HUES6 (cell line): ENCODE results near the gene TMEM270.

Experiments
- H3K27ac ChIP-seq: 2 replicates; pipeline ENCODE4 v1.7.0; 2013; ENCODE audit warnings: low read depth, mild to moderate bottlenecking, low read length, inconsistent platforms
- H3K27me3 ChIP-seq: 2 replicates; pipeline ENCODE4 v1.6.1; 2013; ENCODE audit warnings: low read length; ENCODE audit not compliant: control insufficient read depth, insufficient read depth
- H3K36me3 ChIP-seq: 2 replicates; pipeline ENCODE4 v1.6.1; 2013; ENCODE audit warnings: low read length; ENCODE audit not compliant: control insufficient read depth, insufficient read depth
- H3K4me1 ChIP-seq: 2 replicates; pipeline ENCODE4 v1.6.1; 2013; ENCODE audit warnings: low read length; ENCODE audit not compliant: control insufficient read depth, insufficient read depth
- H3K4me3 ChIP-seq: 2 replicates; pipeline ENCODE4 v1.5.1; 2013; ENCODE audit warnings: low read depth, low read length
- H3K9ac ChIP-seq: one replicate; pipeline ENCODE4 v1.6.1; 2013; ENCODE audit warnings: mild to moderate bottlenecking, low read length
- H3K9me3 ChIP-seq: 2 replicates; pipeline ENCODE4 v1.6.1; 2013; ENCODE audit warnings: low read depth, low read length; ENCODE audit not compliant: control insufficient read depth, insufficient read depth

Gene TMEM270

DNA sequence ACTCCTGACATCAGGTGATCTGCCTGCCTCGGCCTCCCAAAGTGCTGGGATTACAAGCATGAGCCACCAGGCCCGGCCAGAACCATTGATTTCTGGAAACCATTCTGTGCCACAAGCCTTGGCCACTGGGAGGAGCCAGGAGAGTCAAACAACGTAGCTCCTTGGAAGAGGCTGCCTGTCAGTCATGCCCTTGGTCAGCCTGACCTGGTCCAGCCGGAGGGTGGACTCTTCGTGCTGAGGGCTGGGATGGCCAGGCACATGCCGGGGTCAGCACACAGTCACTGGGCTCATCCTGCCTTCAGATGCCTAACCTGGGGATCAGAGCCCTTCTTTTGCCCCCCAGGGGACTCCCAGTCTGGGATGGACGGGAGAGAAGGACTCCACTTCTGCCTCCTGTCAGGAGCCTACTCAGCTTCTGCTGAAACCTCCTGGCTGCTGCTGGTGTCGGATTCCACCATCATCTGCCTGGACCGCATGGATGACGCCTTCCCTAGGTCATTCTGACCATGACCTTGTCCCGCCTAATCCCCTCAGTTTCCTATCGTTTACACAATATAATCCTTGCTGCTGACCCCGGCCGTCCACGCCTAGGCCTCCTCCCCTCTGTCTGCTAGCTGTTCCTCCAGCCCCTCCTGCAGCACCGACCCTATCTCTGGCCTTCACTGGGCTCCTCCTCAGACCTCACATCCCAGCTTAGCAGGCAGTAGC, 30.4 kb downstream of the TMEM270 start:
- Histone ChIP-seq H3K9ac (no peak overlapping the region), H3K27ac (no peak overlapping the region)

DNA sequence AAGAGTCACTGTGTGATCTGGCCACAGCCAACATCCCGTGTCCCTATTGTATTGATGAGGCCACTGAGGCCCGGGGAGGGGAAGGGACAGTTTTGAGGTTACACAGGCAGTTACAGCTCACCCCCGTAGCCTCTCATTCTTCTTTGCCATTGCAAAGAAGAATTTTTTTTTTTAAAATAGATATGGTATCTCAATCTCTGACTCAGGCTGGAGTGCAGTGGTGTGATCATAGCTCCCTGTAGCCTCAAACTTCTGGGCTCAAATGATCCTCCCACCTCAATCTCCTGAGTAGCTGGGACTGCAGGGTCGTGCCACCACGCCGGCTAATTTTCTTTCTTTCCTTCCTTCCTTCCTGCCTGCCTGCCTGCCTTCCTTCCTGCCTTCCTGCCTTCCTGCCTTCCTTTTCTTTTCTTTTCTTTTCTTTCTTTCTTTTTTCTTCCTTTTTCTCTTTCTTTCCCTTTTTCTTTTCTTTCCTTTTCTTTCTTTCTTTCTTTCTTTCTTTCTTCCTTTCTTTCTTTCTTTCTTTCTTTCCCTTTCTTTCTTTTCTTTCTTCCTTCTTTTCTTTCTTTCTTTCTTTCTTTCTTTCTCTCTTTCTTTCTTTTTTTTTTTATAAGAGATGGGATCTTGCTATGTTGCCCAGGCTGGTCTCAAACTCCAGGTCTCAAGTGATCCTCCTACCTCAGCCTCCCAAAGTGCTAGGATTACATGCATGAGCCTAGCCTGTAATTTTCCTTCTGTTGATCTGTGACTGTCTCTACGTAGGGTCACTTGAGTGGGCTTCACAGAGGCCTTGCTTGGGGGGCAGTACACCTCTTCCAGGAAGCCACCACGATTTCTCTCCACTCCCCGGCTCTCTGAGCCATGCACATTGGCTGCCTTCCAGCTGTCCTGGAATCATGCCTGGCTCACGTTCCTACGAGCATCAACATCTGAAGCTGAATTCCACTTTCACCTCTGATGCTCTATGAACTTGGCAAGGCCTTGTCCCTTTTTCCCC, 31.3 kb downstream of the TMEM270 start:
- Histone ChIP-seq H3K27ac (no peak overlapping the region), H3K4me1 (peaks cover 5% of the 10 kb centered on the region; the same call in 1 of the 2 replicates), H3K9ac (no peak overlapping the region), H3K36me3 (no peaks in the 10 kb centered on the region), H3K4me3 (no peak overlapping the region), H3K9me3 (peaks cover 9% of the 10 kb centered on the region), H3K27me3 (peaks cover under 1% of the 10 kb centered on the region; the same call in 1 of the 2 replicates)

More for the DNA sequence above, 30.4 kb downstream of the TMEM270 start:
- Histone ChIP-seq H3K4me3 (no peak overlapping the region), H3K9me3 (peaks cover 9% of the 10 kb centered on the region), H3K4me1 (peaks cover 15% of the 10 kb centered on the region; the same call in 1 of the 2 replicates), H3K27me3 (peaks cover 3% of the 10 kb centered on the region; the same call in 1 of the 2 replicates), H3K36me3 (no peaks in the 10 kb centered on the region)

DNA sequence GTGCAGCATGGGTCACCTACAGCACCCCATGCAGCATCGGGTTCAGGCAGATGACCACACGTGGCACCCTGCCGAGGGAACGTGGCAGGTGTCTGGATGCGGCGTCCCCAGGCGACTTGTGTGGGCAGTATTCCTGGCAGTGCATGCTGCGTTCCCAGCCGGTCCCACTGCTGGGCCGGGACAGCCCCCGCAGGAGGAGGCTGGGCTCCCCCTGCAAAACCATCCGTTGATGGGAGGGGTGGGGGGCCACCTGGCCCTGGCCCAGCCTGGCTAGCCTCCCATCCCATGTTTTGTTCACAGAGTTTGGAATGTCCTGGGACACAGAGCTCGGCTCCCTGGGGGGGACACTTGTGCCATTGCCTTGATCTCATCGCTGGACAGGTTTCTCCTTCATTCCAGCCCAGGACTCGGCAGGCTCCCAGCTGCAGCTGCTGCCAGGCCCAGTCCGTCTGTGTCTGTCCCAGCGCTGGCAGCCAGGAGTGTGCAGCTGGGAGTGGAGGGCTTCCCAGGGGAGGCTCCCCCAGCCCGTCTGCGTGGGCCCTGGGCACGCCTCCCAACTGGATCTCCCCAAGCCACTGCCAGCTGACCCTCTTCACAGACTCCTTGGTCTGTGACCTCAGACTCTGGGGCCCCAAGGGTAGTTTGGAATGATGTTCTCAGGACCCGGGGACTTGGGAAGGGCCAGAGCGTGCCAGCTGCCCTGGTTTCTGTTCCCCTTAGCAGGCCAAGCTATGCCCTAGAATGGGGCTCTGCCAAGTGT, 32.6 kb downstream of the TMEM270 start:
- no peaks in the 10 kb centered on the region for H3K36me3 ChIP-seq
- no peak overlapping the region for H3K27ac ChIP-seq
- H3K4me3 ChIP-seq = no peak overlapping the region
- H3K4me1 ChIP-seq = peaks cover 5% of the 10 kb centered on the region; the same call in 1 of the 2 replicates
- peaks cover 9% of the 10 kb centered on the region for H3K9me3 ChIP-seq
- H3K27me3 ChIP-seq = no peaks in the 10 kb centered on the region
- H3K9ac ChIP-seq = no peak overlapping the region

DNA sequence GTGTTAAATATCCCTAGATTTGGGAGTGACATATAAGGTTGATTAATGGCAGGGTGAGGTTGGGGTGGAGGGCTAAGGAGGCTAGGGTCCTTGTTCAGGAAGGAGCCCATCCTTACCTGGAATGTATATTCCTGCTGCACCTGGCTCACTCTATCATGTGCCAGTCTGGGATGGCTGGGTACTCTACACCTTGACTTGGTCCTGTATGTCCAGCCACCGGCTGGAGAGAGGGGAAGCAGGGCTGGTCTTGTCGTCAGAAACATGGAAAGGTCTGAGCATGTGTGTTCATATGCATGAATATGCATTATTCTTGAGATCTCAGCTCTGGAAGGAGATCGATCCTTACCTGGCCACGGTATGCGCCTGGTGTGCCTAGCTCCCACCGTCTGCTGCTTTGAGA, 33.2 kb downstream of the TMEM270 start:
- Histone ChIP-seq H3K27ac (no peak overlapping the region), H3K4me1 (no peaks in the 10 kb centered on the region; the same call in 1 of the 2 replicates), H3K9ac (no peak overlapping the region), H3K36me3 (no peaks in the 10 kb centered on the region), H3K4me3 (no peak overlapping the region), H3K27me3 (no peaks in the 10 kb centered on the region), H3K9me3 (peaks cover 9% of the 10 kb centered on the region)

DNA sequence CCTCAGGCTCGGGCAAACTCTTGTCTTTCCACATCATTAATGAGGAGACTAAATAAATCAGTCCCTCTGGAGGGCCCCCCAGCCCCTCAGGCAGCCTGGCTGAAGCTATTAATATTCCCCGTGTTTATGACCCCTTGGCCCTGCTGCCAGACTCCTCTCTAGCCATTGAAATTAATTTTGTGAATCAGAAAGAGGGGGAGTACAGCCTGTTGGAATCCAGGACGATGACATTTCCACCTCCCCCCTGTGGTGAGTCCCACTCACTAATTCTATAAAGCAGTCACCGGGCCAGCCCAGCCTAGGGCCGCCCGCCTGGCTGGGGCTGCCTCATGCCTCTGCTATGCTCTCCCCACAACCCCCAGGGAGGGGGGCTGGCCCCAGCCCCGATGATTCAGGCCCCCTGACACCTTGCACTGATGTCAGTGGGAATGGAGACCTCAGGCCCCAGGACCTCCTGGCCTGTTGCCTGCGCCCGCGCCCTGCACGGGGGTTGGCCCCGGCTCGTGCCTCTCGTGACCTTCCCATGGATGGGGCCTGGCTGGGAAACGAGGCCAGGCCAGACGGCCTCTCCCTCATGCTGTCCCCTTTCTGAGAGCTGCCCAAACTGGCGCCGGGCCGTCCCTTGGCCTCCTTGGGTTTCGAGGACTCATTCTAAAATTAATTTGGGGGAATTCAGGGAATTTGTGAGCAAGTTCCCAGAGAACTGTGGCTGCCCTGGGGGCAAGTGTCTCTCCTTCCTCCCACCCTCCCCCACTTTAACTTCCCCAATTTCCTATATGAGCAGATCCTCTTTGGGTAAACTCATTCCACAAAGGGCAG, 34.0 kb downstream of the TMEM270 start:
- Histone ChIP-seq H3K4me1 (no peaks in the 10 kb centered on the region; the same call in 1 of the 2 replicates), H3K4me3 (no peak overlapping the region), H3K36me3 (no peaks in the 10 kb centered on the region), H3K27ac (no peak overlapping the region), H3K9ac (no peak overlapping the region), H3K9me3 (peaks cover 9% of the 10 kb centered on the region), H3K27me3 (no peaks in the 10 kb centered on the region)

DNA sequence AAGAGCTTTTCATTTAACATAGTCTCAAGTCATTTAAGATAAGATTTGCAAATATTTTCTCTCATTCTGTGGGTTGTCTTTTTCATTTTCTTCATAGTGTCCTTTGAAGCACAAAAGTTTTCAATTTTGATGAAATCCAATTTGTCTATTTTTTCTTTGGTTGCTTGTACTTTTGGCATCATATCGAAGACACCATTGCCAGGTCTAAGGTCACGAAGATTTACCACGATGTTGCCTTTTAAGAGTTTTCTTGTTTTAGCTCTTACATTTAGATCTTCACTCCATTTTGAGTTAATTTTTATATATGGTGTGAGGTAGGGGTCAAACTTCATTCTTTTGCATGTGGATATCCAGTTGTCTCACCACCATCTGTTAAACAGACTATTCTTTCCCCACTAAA, 34.7 kb downstream of the TMEM270 start:
- Histone ChIP-seq H3K36me3 (no peaks in the 10 kb centered on the region), H3K27ac (no peak overlapping the region), H3K9me3 (peaks cover 9% of the 10 kb centered on the region), H3K27me3 (no peaks in the 10 kb centered on the region), H3K4me1 (no peaks in the 10 kb centered on the region; the same call in 1 of the 2 replicates), H3K9ac (no peak overlapping the region), H3K4me3 (no peak overlapping the region)

DNA sequence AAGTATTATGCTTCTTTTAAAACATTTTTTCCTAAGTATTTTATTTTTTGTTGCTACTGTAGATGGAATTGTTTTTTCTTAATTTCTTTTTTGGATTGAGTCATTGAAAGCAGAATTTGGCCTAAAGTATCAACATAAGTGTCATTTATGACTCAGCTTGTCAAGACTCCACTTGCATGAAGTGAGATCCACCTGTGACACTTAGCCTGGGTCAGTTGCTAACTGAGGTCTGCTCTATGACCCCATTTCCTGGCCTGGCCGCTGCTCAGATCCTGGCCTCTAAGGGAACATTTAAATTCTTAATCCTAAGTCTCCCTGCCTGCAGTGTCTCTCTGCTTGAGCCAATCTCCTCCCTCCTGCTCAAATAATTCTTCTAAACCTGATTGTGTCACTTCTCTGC, 35.5 kb downstream of the TMEM270 start:
- H3K9ac ChIP-seq = no peak overlapping the region
- no peak overlapping the region for H3K4me3 ChIP-seq
- H3K27ac ChIP-seq = no peak overlapping the region
- H3K27me3 ChIP-seq = no peaks in the 10 kb centered on the region
- H3K9me3 ChIP-seq = peaks cover 9% of the 10 kb centered on the region
- no peaks in the 10 kb centered on the region; the same call in 1 of the 2 replicates for H3K4me1 ChIP-seq
- no peaks in the 10 kb centered on the region for H3K36me3 ChIP-seq

DNA sequence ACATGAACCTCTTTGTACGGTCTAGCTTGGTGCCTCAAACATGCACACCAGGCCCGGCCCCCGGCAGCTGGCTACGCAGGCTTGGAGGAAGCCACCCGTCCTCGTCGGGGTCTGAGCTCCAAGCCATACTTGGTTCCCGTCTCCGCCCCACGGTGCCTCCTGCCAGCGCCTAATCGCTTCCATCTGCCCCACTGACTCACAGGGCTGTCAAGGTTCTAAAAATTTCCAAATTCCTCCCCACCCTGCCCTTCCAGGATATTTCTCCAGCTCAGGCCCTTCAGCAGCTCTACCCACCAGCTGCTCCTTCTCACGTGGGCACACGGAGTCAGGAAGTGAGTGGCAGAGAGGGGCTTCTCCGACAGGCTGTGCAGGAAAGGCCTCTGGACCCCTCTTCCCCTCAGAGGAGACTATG, 38.8 kb downstream of the TMEM270 start:
- Histone ChIP-seq H3K4me1 (peaks cover 2% of the 10 kb centered on the region; the same call in 1 of the 2 replicates), H3K27me3 (no peaks in the 10 kb centered on the region), H3K9me3 (peaks cover 9% of the 10 kb centered on the region), H3K4me3 (no peak overlapping the region), H3K27ac (no peak overlapping the region), H3K36me3 (no peaks in the 10 kb centered on the region), H3K9ac (no peak overlapping the region)

DNA sequence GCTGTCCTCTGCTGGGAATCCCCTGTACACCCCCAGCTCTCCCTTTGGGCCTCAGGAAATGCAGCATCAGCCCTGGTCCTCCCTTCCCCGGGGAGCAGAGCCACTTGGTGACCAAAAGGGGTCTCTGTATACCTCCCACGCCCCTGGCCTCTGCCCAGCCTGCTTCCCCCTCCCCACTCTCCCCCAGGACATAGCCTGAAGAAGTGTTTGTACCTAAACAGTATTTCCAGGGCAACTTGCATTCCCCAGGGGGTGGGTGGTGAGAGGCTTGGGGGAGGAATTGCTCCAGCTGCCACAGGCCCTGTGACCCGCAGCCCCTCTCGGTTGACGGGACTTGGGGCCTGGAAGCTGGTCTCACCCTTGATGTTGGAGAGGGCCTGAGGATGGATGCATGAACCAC, 39.3 kb downstream of the TMEM270 start:
- Histone ChIP-seq H3K27ac (no peak overlapping the region), H3K4me3 (no peak overlapping the region), H3K27me3 (no peaks in the 10 kb centered on the region), H3K9me3 (peaks cover 8% of the 10 kb centered on the region), H3K9ac (no peak overlapping the region), H3K36me3 (no peaks in the 10 kb centered on the region), H3K4me1 (0 out of 2 replicates have a peak, but pooled peaks cover 2% of the 10 kb centered on the region)
